HG03460 (cell line): ENCODE measurements around the gene SEMA4B.
"Not testable (repeated sequence)": the region's sequence is repeated elsewhere in the genome, so short reads cannot be mapped to it uniquely, and the experiment has no call there.

ENCODE experiments used
- ATAC-seq: cut with Tn5 transposase; IDR thresholded peaks from one replicate; pipeline ENCODE4 v1.9.1; 2021; ENCODE audit not compliant: unreplicated experiment

The SEMA4B gene, protein sequence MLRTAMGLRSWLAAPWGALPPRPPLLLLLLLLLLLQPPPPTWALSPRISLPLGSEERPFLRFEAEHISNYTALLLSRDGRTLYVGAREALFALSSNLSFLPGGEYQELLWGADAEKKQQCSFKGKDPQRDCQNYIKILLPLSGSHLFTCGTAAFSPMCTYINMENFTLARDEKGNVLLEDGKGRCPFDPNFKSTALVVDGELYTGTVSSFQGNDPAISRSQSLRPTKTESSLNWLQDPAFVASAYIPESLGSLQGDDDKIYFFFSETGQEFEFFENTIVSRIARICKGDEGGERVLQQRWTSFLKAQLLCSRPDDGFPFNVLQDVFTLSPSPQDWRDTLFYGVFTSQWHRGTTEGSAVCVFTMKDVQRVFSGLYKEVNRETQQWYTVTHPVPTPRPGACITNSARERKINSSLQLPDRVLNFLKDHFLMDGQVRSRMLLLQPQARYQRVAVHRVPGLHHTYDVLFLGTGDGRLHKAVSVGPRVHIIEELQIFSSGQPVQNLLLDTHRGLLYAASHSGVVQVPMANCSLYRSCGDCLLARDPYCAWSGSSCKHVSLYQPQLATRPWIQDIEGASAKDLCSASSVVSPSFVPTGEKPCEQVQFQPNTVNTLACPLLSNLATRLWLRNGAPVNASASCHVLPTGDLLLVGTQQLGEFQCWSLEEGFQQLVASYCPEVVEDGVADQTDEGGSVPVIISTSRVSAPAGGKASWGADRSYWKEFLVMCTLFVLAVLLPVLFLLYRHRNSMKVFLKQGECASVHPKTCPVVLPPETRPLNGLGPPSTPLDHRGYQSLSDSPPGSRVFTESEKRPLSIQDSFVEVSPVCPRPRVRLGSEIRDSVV

GRCh38 chr15:90201130-90201943 lies at the start of gene SEMA4B:
SEMA4B (plus strand) TSS chr15:90201330; CDS start chr15:90201579, 249 bp downstream.
- ATAC-seq: peak; percentile 82

GRCh38 chr15:90151989-90152645 lies 49.0 kb upstream of the SEMA4B start:
- no peak for ATAC-seq

DNA sequence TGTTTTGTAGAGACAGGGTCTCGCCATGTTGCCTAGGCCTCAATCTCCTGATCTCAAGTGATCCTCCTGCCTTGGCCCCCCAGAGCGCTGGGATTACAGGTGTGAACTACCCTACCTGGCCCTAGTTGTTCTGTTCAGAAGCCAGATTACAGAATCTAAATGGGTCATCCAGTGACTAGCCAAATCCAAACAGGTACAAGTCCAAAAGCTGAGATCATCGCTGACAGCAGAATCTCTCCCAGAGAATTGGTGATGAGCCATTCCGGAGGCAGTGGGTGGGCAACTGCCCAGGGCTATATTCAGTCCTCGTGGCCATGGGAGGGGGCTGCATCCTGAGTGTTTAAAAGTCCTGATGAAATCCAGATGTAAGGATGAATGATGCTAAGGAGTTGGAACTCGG lies 47.5 kb upstream of the SEMA4B start:
- ATAC-seq: no peak

DNA sequence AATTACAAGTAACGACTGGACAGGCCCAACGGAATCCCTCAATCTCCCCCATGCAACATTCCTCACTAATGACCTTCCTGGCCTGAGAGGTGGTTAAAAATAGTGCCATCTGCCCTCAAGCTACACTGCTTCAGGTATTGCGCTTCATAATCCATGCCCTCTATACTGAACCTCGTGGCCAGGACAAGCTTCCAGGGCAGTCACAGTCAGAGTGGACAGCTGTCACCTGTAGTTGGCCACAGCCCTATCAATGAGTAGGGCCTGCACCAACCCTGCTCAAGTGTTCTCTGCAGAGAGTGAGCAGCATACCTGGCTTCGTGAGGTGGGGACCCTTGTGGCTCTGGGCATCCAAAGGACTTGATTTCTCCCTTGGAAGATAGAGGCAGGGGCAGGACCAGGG lies 46.9 kb upstream of the SEMA4B start:
- no peak for ATAC-seq

GRCh38 chr15:90154861-90155626 lies 46.1 kb upstream of the SEMA4B start:
- ATAC-seq: no peak

- no peak for ATAC-seq
Measured at GRCh38 chr15:90159213-90159612, 41.9 kb upstream of the SEMA4B start.

- ATAC-seq: no peak
Measured at GRCh38 chr15:90160781-90161727, 40.1 kb upstream of the SEMA4B start.

GRCh38 chr15:90161950-90162361 lies 39.2 kb upstream of the SEMA4B start:
- peak; percentile 80 for ATAC-seq

DNA sequence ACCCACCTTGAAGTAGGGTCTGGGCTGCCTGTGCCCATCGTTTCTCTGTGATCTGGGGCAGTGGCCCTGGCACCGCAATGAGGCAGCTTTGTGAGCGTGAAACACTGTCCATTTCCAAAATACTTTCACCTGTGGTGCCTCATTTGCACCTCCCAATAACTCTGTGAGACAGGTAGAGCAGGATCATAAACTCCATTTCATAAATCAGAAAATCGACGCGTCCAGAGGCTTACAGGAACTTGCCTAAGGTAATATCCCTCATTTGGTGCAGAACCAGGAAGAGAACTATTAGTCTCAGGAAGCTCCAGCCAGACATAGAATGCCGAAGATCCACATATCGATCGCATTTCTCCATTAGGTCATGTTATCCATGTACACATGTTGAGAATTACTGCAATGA lies 38.2 kb upstream of the SEMA4B start:
- no peak for ATAC-seq

- ATAC-seq: not testable (repeated sequence)
Measured at GRCh38 chr15:90164239-90164638, 36.9 kb upstream of the SEMA4B start.

DNA sequence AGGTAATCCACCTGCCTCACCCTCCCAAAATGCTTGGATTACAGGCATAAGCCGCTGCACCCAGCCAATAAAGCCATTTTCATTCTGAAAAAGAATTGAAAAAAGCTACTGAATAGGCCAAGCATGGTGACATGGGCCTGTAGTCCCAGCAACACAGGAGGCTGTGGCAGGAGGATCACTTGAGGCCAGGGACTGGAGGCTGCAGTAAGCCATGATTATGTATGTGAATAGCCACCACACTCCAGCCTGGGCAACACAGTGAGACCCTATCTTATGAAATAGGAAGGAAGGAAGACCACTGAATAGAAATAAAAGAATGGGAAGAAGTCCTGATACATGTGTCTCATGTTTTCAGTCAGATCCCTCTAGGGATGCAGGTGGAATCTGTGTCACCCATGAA lies 36.0 kb upstream of the SEMA4B start:
- no peak for ATAC-seq

GRCh38 chr15:90165659-90166489 lies 35.3 kb upstream of the SEMA4B start:
- ATAC-seq: peak; percentile 62

DNA sequence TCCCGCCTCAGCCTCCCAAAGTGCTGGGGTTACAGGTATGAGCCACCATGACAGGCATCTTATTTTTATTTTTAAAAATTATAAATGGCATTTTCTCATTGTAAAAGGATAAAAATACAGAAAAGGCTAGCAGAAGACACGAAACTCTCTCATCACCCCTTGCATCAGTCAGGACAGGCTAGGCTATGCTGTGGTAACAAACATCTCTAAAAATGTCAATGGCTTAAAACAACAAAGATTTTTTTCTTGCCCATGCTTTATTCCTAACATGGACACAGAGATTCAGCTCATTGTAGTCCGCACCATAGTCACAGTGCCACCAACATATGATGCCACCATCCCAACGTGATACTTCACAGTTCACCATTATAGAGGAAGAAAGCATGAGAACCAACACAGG lies 34.0 kb upstream of the SEMA4B start:
- ATAC-seq: no peak

DNA sequence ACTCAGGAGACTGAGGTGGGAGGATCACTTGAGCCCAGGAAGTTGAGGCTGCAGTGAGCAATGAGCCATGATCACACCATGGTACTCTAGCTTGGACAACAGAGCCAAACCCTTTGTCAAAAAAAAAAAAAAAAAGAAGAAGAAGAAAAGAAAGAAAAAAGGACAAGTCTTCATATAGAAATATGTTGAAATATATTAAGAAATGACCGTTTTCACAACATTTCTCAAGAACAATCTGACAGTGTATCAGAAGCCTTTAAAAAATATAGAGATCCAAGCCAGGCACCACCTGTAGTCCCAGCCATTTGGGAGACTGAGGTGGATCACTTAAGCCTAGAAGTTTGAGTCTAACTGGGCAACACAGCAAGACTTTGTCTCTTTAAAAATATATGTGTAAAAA lies 29.5 kb upstream of the SEMA4B start:
- no peak for ATAC-seq

- no peak for ATAC-seq
Measured at GRCh38 chr15:90173372-90173771, 27.8 kb upstream of the SEMA4B start.

- no peak for ATAC-seq
Measured at GRCh38 chr15:90174140-90174875, 26.8 kb upstream of the SEMA4B start.

DNA sequence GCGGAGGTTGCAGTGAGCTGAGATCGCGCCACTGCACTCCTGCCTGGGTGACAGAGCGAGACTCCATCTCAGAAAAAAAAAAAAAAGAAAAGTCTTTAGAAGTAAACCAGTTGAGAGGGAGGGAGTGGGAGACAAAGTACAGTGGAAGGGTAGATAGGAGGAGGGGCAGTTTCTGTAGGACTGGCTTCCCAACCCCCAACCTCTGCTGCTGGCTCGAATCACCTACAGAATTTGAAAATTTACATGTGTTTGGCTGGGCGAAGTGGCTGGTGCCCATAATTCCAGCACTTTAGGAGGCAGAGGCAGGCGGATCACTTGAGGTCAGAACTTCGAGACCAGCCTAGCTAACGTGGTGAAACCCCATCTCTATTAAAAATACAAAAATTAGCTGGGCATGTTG lies 24.1 kb upstream of the SEMA4B start:
- ATAC-seq: no peak
